HL-60 (cell line): ENCODE results near the gene ATP5MK.

Experiments
- CTCF ChIP-seq: IDR thresholded peaks from one replicate; pipeline ENCODE4 v1.5.1; 2011; ENCODE audit warnings: low read length, control low read depth, inconsistent platforms; ENCODE audit not compliant: insufficient read depth
- SPI1 ChIP-seq: IDR thresholded peaks from 2 replicates; pipeline ENCODE4 v1.6.1; 2012; ENCODE audit warnings: low read depth, mild to moderate bottlenecking, borderline replicate concordance

- TF ChIP-seq CTCF (no peak), SPI1 (no peak)
Measured at GRCh38 chr10:103427866-103428265, 31.6 kb upstream of the ATP5MK start.
